Activated T-helper 2 cell treated with anti-CD3 and anti-CD28 coated beads, Interferon-gamma antibody, Interleukin-2, Interleukin-4, amounts not matched to agents 10 μg/mL and 5 μg/mL and 100 μg/mL, durations not matched to agents 14 hours and 24 hours and 36 hours (primary cell): ENCODE data around the gene MPHOSPH9. TPM values are rescaled to one million over a fixed set of nuclear protein-coding genes. Genes with fewer than 3 reads are reported as not detected.

Experiments used
- DNase-seq: peaks from one replicate; pipeline ENCODE4 v3.0.0; 2021; ENCODE audit warnings: low spot score
- H3K27ac Mint-ChIP-seq: one replicate; pipeline ENCODE4 v1.8.0; 2021; ENCODE audit warnings: mixed read lengths
- H3K27me3 Mint-ChIP-seq: one replicate; pipeline ENCODE4 v1.8.0; 2021; ENCODE audit warnings: low read depth, mixed read lengths
- H3K36me3 Mint-ChIP-seq: one replicate; pipeline ENCODE4 v1.8.0; 2021; ENCODE audit warnings: low read depth, mixed read lengths
- H3K4me1 Mint-ChIP-seq: one replicate; pipeline ENCODE4 v1.8.0; 2021; ENCODE audit warnings: low read depth, mixed read lengths
- H3K4me3 Mint-ChIP-seq: one replicate; pipeline ENCODE4 v1.8.0; 2021; ENCODE audit warnings: low read depth, mild to moderate bottlenecking, moderate library complexity, mixed read lengths
- H3K9me3 Mint-ChIP-seq: one replicate; pipeline ENCODE4 v1.8.0; 2021; ENCODE audit warnings: mixed read lengths
- intact Hi-C: fragments of 100-400 bp; cut with micrococcal nuclease; formaldehyde crosslinking; loops from one replicate; pipeline ENCODE4 v1.15.1; 2023
- total RNA-seq: library from RNA; stranded (reverse); gene quantifications from 2 replicates; pipeline ENCODE4 v1.2.3, GENCODE V29; 2022

Gene MPHOSPH9
- total RNA-seq, 1 donor from 2014 or later = 97.0 TPM

DNA sequence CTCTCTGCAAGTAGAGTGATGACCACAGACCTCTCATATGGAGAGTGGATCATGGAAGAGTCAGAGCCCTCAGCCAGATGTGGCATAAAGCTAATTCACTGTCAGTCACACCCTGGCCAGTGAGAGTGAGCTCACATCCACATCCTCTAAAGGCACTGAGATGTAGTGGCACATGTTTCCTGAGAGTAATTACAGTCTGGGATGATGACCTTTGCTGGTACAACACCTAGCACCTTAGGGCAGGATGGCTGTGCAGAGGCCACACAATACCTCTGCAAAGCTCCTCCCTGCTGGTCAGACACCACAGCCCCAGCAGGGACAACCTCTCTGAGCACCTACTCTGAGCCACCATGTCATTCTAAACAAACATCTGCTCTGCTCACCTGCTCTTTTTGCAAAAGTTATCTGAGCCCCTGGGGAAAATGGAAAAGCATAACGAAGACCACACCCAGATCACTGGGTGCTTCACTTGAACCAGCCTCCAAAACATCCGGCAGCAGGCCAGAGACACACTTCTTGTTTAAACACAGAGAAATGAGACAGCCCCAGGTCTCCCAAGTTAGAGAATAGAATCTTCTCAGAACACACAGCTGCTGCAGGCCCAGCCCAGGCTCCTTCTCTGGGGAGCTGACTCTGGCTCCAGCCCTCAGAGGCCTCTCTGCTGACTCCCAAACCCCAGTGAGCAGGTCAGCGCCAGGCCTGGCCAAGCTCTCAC lies 112.3 kb downstream of the MPHOSPH9 start:
- Mint-ChIP-seq H3K27me3 (no peaks in the 10 kb centered on the region), H3K4me3 (no peak overlapping the region), H3K27ac (peak overlapping the region; percentile 73), H3K9me3 (no peaks in the 10 kb centered on the region), H3K4me1 (peaks cover 39% of the 10 kb centered on the region), H3K36me3 (no peaks in the 10 kb centered on the region)
- intact Hi-C loops = loop anchor here (2.0 kb wide), 2 partner anchors 14 to 44 kb away; no protein-coding TSS in a partner anchor
- DNase-seq = peak; percentile 15

DNA sequence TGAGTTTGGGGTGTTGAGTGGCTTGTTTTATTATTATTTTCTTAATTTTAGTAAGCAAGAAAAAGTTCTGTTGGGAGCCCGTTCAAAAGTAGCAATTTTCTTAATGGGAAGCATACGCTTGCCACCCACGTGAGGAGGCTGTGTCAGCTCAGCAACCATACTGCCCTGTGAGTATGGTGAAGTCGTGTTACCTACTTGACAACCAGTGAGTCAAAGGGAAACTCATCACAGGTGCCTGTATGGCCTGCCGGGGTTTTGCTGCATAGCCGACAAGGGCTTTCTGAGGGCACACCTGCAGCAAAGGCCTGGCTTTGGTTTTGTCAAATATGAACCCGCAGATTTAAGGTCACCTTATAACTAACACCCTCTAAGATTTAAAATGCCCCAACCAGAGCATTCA lies 113.1 kb downstream of the MPHOSPH9 start:
- DNase-seq = peak; percentile 31
- H3K9me3 Mint-ChIP-seq = no peaks in the 10 kb centered on the region
- H3K4me1 Mint-ChIP-seq = peaks cover 45% of the 10 kb centered on the region
- H3K4me3 Mint-ChIP-seq = no peak overlapping the region
- no peaks in the 10 kb centered on the region for H3K27me3 Mint-ChIP-seq
- peak overlapping the region; percentile 61 for H3K27ac Mint-ChIP-seq
- intact Hi-C loops = loop anchor here (2.0 kb wide), 2 partner anchors 13 to 43 kb away; no protein-coding TSS in a partner anchor
- no peaks in the 10 kb centered on the region for H3K36me3 Mint-ChIP-seq

GRCh38 chr12:123118497-123118896 lies 114.4 kb downstream of the MPHOSPH9 start:
- intact Hi-C loops = no loop called here
- Mint-ChIP-seq H3K9me3 (no peaks in the 10 kb centered on the region), H3K4me3 (no peak overlapping the region), H3K36me3 (no peaks in the 10 kb centered on the region), H3K27ac (no peak overlapping the region), H3K4me1 (peaks cover 49% of the 10 kb centered on the region), H3K27me3 (no peaks in the 10 kb centered on the region)
- no peak for DNase-seq

GRCh38 chr12:123115409-123116121 lies 117.4 kb downstream of the MPHOSPH9 start:
- intact Hi-C loops = no loop called here
- DNase-seq = no peak
- Mint-ChIP-seq H3K9me3 (no peaks in the 10 kb centered on the region), H3K36me3 (no peaks in the 10 kb centered on the region), H3K27ac (no peak overlapping the region), H3K4me3 (no peak overlapping the region), H3K4me1 (peaks cover 36% of the 10 kb centered on the region), H3K27me3 (no peaks in the 10 kb centered on the region)

- no peak overlapping the region for H3K4me3 Mint-ChIP-seq
- no peaks in the 10 kb centered on the region for H3K9me3 Mint-ChIP-seq
- DNase-seq = no peak
- intact Hi-C loops = no loop called here
- H3K36me3 Mint-ChIP-seq = peaks cover 2% of the 10 kb centered on the region
- peaks cover 26% of the 10 kb centered on the region for H3K4me1 Mint-ChIP-seq
- H3K27ac Mint-ChIP-seq = no peak overlapping the region
- no peaks in the 10 kb centered on the region for H3K27me3 Mint-ChIP-seq
Observed at GRCh38 chr12:123114304-123115083, 118.4 kb downstream of the MPHOSPH9 start.

DNA sequence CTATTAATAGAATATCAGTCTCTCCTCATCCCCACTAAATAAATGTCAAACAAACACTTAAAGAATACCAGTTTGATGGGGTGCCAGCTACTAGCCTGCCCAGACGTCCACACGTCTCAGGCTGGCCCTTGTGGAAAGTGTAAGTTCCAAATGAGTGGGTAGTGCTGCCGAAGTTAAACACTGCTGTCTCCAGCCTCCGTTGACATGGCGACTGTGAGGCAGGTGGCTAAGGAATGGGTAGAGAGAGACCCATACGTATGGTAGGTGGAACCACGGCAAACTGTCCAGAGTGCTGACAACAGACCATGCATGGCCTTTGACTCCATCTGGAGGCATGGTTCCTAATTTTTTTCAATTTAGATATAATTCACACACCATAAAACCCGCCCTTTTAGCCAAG lies 119.9 kb downstream of the MPHOSPH9 start:
- peaks cover 8% of the 10 kb centered on the region for H3K36me3 Mint-ChIP-seq

DNA sequence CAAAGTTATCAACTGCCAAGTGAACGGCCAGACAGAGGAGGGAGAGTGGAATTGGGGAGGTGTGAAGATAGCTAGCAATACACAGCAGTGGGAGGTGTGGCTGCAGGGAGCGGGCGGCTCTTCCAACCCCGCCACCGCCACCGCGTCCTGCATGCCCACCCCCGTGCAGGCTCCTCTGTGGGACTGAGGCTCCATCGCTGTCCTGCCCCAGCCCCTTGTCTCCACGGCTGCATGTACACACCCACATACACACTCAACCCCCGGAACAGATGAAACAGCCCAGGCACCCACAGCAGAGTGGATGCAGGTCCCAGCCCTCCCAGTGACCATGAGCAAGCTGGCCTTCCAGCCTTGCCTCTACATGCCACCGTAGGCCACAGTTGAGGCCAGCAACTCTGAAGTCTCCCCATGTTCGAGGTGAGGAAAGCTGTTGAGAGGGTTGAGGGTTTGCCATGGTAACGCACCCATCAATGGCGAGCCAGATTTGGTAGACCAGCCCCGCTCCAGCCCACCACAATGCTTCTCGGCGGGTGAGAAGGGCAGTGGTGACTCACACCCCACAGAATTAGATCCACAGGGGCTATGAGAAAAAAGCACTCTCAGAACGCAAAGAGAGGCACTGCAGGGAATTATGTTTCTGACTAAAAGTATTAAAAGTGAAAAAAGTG lies 121.3 kb downstream of the MPHOSPH9 start:
- Mint-ChIP-seq H3K27me3 (no peaks in the 10 kb centered on the region), H3K36me3 (peaks cover 19% of the 10 kb centered on the region), H3K27ac (no peak overlapping the region), H3K4me1 (peaks cover 40% of the 10 kb centered on the region), H3K4me3 (no peak overlapping the region), H3K9me3 (no peaks in the 10 kb centered on the region)
- DNase-seq = no peak
- intact Hi-C loops = no loop called here

More for the DNA sequence above, 119.9 kb downstream of the MPHOSPH9 start:
- no peaks in the 10 kb centered on the region for H3K27me3 Mint-ChIP-seq
- no peak for DNase-seq
- H3K4me1 Mint-ChIP-seq = peaks cover 29% of the 10 kb centered on the region
- no peak overlapping the region for H3K4me3 Mint-ChIP-seq
- H3K27ac Mint-ChIP-seq = no peak overlapping the region
- H3K9me3 Mint-ChIP-seq = no peaks in the 10 kb centered on the region
- intact Hi-C loops = no loop called here

DNA sequence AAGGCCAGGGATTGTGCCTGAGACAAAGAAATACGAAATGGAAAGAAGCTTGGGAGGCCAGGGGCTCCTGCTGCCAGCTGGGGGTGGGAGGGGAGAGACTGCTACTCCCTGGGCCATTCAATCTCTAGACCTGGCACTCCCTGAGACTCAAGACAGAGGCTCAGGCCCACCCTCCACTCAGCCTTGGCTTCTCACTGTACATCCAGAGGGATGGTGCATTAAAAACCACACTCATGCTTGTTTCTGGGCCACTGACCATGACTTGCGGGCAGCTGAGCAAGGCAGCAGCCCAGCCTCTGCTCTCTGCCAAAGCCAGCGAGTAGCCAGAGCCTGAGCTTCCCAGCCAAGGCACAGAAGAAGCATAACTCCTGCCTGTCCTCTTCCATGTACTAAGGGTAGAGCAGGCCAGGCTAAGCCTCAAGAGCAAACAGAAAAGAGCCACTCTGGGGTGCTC lies 123.6 kb downstream of the MPHOSPH9 start:
- intact Hi-C loops = no loop called here

GRCh38 chr12:123108682-123109066 lies 124.3 kb downstream of the MPHOSPH9 start:
- Mint-ChIP-seq H3K4me1 (peaks cover 38% of the 10 kb centered on the region), H3K27me3 (no peaks in the 10 kb centered on the region), H3K27ac (no peak overlapping the region), H3K4me3 (no peak overlapping the region), H3K9me3 (no peaks in the 10 kb centered on the region), H3K36me3 (peaks cover 25% of the 10 kb centered on the region)
- intact Hi-C loops = no loop called here
- DNase-seq = no peak

More for the DNA sequence above, 123.6 kb downstream of the MPHOSPH9 start:
- peaks cover 25% of the 10 kb centered on the region for H3K36me3 Mint-ChIP-seq
- H3K9me3 Mint-ChIP-seq = no peaks in the 10 kb centered on the region
- H3K27ac Mint-ChIP-seq = no peak overlapping the region
- H3K27me3 Mint-ChIP-seq = no peaks in the 10 kb centered on the region
- peaks cover 38% of the 10 kb centered on the region for H3K4me1 Mint-ChIP-seq
- DNase-seq = no peak
- no peak overlapping the region for H3K4me3 Mint-ChIP-seq

- intact Hi-C loops = loop anchor here (1.0 to 2.0 kb wide), 2 partner anchors 13 to 32 kb away; no protein-coding TSS in a partner anchor
Observed at GRCh38 chr12:123107926-123108681, 124.8 kb downstream of the MPHOSPH9 start.

GRCh38 chr12:123106640-123107359 lies 126.1 kb downstream of the MPHOSPH9 start:
- Mint-ChIP-seq H3K36me3 (peaks cover 25% of the 10 kb centered on the region), H3K4me1 (peaks cover 42% of the 10 kb centered on the region), H3K4me3 (peak overlapping the region; percentile 22), H3K27me3 (no peaks in the 10 kb centered on the region), H3K9me3 (no peaks in the 10 kb centered on the region), H3K27ac (peak overlapping the region; percentile 96)
- intact Hi-C loops = loop anchor here (1.0 to 2.0 kb wide), 2 partner anchors 14 to 30 kb away; no protein-coding TSS in a partner anchor
- peak; percentile 71 for DNase-seq

More at GRCh38 chr12:123107926-123108681, 124.8 kb downstream of the MPHOSPH9 start:
- H3K9me3 Mint-ChIP-seq = no peaks in the 10 kb centered on the region
- H3K4me3 Mint-ChIP-seq = no peak overlapping the region
- no peak for DNase-seq
- H3K4me1 Mint-ChIP-seq = peaks cover 39% of the 10 kb centered on the region
- peaks cover 25% of the 10 kb centered on the region for H3K36me3 Mint-ChIP-seq
- H3K27ac Mint-ChIP-seq = peak overlapping the region; percentile 96
- H3K27me3 Mint-ChIP-seq = no peaks in the 10 kb centered on the region
